ENCODE results near the gene BMP2K.

GRCh38 chr4:78945651-78946179, 169.6 kb downstream of the BMP2K start:
- TF ChIP-seq POLR2AphosphoS5 (IDR thresholded peaks at IDR 0.05), result no peak
- no peak for TF ChIP-seq CTCF (IDR thresholded peaks at IDR 0.05)
- no peak for TF ChIP-seq POLR2A (IDR thresholded peaks at IDR 0.05)
- no peak for TF ChIP-seq EP300 (IDR thresholded peaks at IDR 0.05)
